Natural killer cell treated with Interleukin-12 subunit alpha and Interleukin-12 subunit beta and Interleukin-15 and Interleukin-18, amount 100 ng/mL, for 72 hours (primary cell): ENCODE results near the gene ALOX12B. TPM values are rescaled to one million over a fixed set of nuclear protein-coding genes. Genes with fewer than 3 reads are reported as not detected.
"Not testable (repeated sequence)": the region's sequence is repeated elsewhere in the genome, so short reads cannot be mapped to it uniquely, and the experiment has no call there.

Source experiments
- ATAC-seq, 2 donors: fragments of 150-1000 bp; cut with Tn5 transposase in 1 of 2; sonication (Bioruptor Pico), chemical (Tn5 transposase) in 1 of 2; 2 replicates each; pipeline ENCODE4 v1.10.0; 2021
- DNase-seq: peaks from one replicate; pipeline ENCODE4 v3.0.0; 2022; ENCODE audit warnings: low spot score
- H3K27ac Mint-ChIP-seq, 2 donors: 1 replicate in 1 of 2; 2 replicates in 1 of 2; pipeline ENCODE4 v1.8.0; 2022; ENCODE audit warnings: mixed read lengths in 2 of 2, mild to moderate bottlenecking in 1 of 2, moderate library complexity in 1 of 2
- H3K27me3 Mint-ChIP-seq, 2 donors: 1 replicate in 1 of 2; 2 replicates in 1 of 2; pipeline ENCODE4 v1.8.0; 2022; ENCODE audit warnings: mixed read lengths in 2 of 2
- H3K36me3 Mint-ChIP-seq: one replicate; pipeline ENCODE4 v1.8.0; 2022; ENCODE audit warnings: mixed read lengths
- H3K4me1 Mint-ChIP-seq, 2 donors: 1 replicate in 1 of 2; 2 replicates in 1 of 2; pipeline ENCODE4 v1.8.0; 2022; ENCODE audit warnings: low read depth in 2 of 2, mixed read lengths in 2 of 2, mild to moderate bottlenecking in 1 of 2
- H3K4me3 Mint-ChIP-seq: one replicate; pipeline ENCODE4 v1.8.0; 2022; ENCODE audit warnings: mixed read lengths
- H3K9me3 Mint-ChIP-seq: 2 replicates; pipeline ENCODE4 v1.8.0; 2022; ENCODE audit warnings: mixed read lengths
- total RNA-seq, 2 donors: library from RNA; stranded (reverse); gene quantifications; one replicate each; pipeline ENCODE4 v1.2.3, GENCODE V29; 2022

ALOX12B gene
- total RNA-seq, 2 donors from 2014 or later, result 0.62 TPM; not detected in 1

DNA sequence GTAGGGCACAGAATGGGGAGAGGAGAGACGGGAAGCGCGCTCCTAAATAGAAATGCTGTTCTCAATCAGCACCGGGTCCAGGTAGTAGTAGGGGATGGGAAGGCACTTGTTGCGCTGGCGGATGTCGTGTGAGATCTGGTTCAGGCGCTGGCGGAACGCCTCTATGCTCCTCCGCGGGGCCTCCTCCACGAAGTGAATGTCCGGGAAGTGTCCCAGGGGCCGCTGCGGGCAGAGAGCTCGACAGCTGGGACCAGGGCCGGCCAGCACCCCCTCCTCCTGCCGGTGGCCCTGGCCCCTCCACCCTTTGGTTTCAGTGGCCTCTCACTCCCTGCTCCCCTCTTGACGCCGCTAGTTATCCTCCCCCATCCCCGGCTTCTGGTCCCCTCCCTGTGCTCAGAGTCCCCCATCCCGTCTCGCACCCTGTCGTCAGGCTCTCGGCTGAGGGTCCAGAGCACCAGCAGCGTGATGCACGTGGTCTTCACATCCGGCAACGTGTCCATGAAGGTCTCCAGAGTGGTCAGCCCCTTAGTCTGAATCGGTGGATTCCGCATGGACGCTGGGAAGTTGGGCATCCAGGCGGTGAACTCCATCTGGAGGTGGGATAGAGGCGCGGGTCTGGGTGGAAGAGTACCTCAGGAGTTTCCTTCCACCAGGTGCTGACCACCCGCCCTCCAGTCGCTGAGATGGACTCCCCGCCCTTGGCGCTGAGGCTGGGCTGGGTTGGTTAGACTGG lies 14.6 kb downstream of the ALOX12B start:
- DNase-seq (no peak), ATAC-seq (no peak)
- Mint-ChIP-seq H3K36me3 (no peaks in the 10 kb centered on the region), H3K9me3 (no peaks in the 10 kb centered on the region), H3K4me3 (peak overlapping the region; percentile 58), H3K27ac (peak overlapping the region; percentile 18 to 61), H3K27me3 (peaks cover 30 to 37% of the 10 kb centered on the region in 2 donors), H3K4me1 (peaks cover 24 to 27% of the 10 kb centered on the region in 2 donors)

GRCh38 chr17:8072341-8072728 lies 15.2 kb downstream of the ALOX12B start:
- no peaks in the 10 kb centered on the region for H3K36me3 Mint-ChIP-seq
- DNase-seq (no peak), ATAC-seq (no peak)
- peak overlapping the region in 1 of 2 donors; percentile 18 for H3K27ac Mint-ChIP-seq
- H3K9me3 Mint-ChIP-seq, result no peaks in the 10 kb centered on the region
- peaks cover 24 to 27% of the 10 kb centered on the region in 2 donors for H3K4me1 Mint-ChIP-seq
- peaks cover 27 to 37% of the 10 kb centered on the region in 2 donors for H3K27me3 Mint-ChIP-seq
- peak overlapping the region; percentile 58 for H3K4me3 Mint-ChIP-seq

GRCh38 chr17:8071496-8071895 lies 16.0 kb downstream of the ALOX12B start:
- Mint-ChIP-seq H3K27me3 (peaks cover 27 to 37% of the 10 kb centered on the region in 2 donors), H3K9me3 (no peaks in the 10 kb centered on the region), H3K4me3 (no peak overlapping the region), H3K36me3 (no peaks in the 10 kb centered on the region), H3K4me1 (peaks cover 24 to 27% of the 10 kb centered on the region in 2 donors), H3K27ac (no peak overlapping the region)
- ATAC-seq (no peak), DNase-seq (no peak)

DNA sequence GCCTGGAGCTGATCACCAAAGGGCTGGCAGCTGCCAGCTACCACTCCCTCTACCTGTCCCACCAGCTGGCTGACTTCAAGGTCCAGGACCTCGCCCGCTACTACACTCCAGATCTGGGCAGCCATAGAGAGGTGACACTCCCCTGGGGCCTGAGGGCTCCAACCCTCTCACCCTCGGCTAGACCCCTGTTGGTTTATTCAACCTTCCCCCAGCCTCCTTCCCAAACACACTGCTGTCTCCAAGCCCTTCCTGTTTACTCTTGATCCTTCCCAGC lies 18.0 kb downstream of the ALOX12B start:
- no peak overlapping the region for H3K4me3 Mint-ChIP-seq
- peaks cover 20 to 29% of the 10 kb centered on the region in 2 donors for H3K27me3 Mint-ChIP-seq
- H3K4me1 Mint-ChIP-seq, result peaks cover 18 to 23% of the 10 kb centered on the region in 2 donors
- no peaks in the 10 kb centered on the region for H3K9me3 Mint-ChIP-seq
- ATAC-seq, result no peak
- H3K27ac Mint-ChIP-seq, result no peak overlapping the region
- H3K36me3 Mint-ChIP-seq, result no peaks in the 10 kb centered on the region
- no peak for DNase-seq

- peak overlapping the region; percentile 38 for H3K4me3 Mint-ChIP-seq
- H3K27ac Mint-ChIP-seq, result peak overlapping the region in 1 of 2 donors; percentile 33
- H3K36me3 Mint-ChIP-seq, result no peaks in the 10 kb centered on the region
- H3K27me3 Mint-ChIP-seq, result peaks cover 17 to 23% of the 10 kb centered on the region in 2 donors
- ATAC-seq (peak in 1 of 2 donors; percentile 61), DNase-seq (no peak)
- H3K9me3 Mint-ChIP-seq, result no peaks in the 10 kb centered on the region
- peaks cover 14 to 17% of the 10 kb centered on the region in 2 donors for H3K4me1 Mint-ChIP-seq
Observed at GRCh38 chr17:8068736-8069586, 18.6 kb downstream of the ALOX12B start.

GRCh38 chr17:8067806-8068205 lies 19.7 kb downstream of the ALOX12B start:
- Mint-ChIP-seq H3K36me3 (no peaks in the 10 kb centered on the region), H3K27ac (no peak overlapping the region), H3K9me3 (no peaks in the 10 kb centered on the region), H3K4me1 (peaks cover 5 to 10% of the 10 kb centered on the region in 2 donors), H3K27me3 (peaks cover 18 to 22% of the 10 kb centered on the region in 2 donors), H3K4me3 (no peak overlapping the region)
- ATAC-seq, result no peak
- no peak for DNase-seq

DNA sequence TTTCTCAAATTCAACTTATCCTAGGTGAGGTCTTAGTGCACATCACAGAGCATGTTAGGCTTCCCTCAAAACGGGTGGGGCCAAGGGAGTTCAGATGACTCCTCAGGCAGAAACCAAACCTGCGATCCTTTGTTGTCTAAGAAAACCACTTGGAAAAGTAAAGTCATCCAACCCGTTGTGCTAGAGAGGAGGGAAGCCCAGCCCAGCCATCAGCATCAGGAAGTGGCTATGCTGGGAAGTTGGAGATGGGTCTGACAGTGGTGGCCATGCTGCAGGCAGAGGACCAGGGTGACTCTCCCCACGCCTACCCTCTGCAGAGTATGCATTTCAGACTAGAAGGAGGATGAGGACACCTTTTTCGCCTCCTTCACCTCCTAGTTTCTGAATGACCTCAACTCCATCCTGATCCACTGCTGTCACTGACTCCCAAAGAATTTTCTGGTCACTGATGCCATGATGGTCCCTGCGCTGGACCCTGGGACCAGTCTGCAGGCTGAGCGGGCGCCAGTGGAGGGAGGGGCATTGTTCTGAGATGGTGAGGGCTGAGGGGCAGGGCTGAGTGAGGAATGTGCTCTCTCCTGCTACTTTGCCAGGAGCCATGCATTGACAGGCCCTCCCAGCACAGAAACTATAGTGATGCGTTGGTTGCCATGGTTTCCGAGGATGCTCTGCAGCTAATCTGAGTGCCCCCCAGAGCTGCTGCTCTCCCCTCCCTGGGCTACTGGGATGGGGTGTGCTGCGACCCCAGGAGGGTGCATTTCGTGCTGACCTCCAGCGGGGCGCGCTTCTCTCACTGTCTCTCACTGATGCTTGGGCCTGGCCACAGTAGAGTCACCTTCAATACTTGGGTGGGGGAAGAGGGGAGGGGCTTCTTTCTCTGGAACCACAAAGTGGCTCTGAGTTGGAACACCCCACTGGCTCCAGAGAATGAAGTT lies 20.4 kb downstream of the ALOX12B start:
- no peak for DNase-seq
- Mint-ChIP-seq H3K36me3 (no peaks in the 10 kb centered on the region), H3K27me3 (peaks cover 20 to 22% of the 10 kb centered on the region in 2 donors), H3K27ac (no peak overlapping the region), H3K4me1 (peaks cover 0 to 5% of the 10 kb centered on the region in 2 donors), H3K4me3 (no peak overlapping the region), H3K9me3 (no peaks in the 10 kb centered on the region)
- no peak for ATAC-seq

GRCh38 chr17:8064561-8065019 lies 22.9 kb downstream of the ALOX12B start:
- no peaks in the 10 kb centered on the region for H3K36me3 Mint-ChIP-seq
- peaks cover 0 to 5% of the 10 kb centered on the region in 2 donors for H3K4me1 Mint-ChIP-seq
- DNase-seq, result no peak
- no peaks in the 10 kb centered on the region for H3K9me3 Mint-ChIP-seq
- H3K27ac Mint-ChIP-seq, result no peak overlapping the region
- H3K4me3 Mint-ChIP-seq, result no peak overlapping the region
- no peak for ATAC-seq
- H3K27me3 Mint-ChIP-seq, result peaks cover 30 to 35% of the 10 kb centered on the region in 2 donors

GRCh38 chr17:8063761-8064534 lies 23.6 kb downstream of the ALOX12B start:
- H3K27ac Mint-ChIP-seq, result no peak overlapping the region
- no peak overlapping the region for H3K4me3 Mint-ChIP-seq
- H3K36me3 Mint-ChIP-seq, result no peaks in the 10 kb centered on the region
- H3K4me1 Mint-ChIP-seq, result peaks cover under 1 to 5% of the 10 kb centered on the region in 2 donors
- H3K9me3 Mint-ChIP-seq, result no peaks in the 10 kb centered on the region
- ATAC-seq, result no peak
- DNase-seq, result no peak
- H3K27me3 Mint-ChIP-seq, result peaks cover 36 to 38% of the 10 kb centered on the region in 2 donors

GRCh38 chr17:8062807-8063483 lies 24.6 kb downstream of the ALOX12B start:
- H3K4me3 Mint-ChIP-seq, result peak overlapping the region; percentile 3
- H3K9me3 Mint-ChIP-seq, result no peaks in the 10 kb centered on the region
- DNase-seq (peak; percentile 26), ATAC-seq (no peak)
- no peaks in the 10 kb centered on the region for H3K36me3 Mint-ChIP-seq
- H3K27me3 Mint-ChIP-seq, result peaks cover 37 to 42% of the 10 kb centered on the region in 2 donors
- H3K4me1 Mint-ChIP-seq, result peaks cover 4 to 5% of the 10 kb centered on the region in 2 donors
- no peak overlapping the region for H3K27ac Mint-ChIP-seq

DNA sequence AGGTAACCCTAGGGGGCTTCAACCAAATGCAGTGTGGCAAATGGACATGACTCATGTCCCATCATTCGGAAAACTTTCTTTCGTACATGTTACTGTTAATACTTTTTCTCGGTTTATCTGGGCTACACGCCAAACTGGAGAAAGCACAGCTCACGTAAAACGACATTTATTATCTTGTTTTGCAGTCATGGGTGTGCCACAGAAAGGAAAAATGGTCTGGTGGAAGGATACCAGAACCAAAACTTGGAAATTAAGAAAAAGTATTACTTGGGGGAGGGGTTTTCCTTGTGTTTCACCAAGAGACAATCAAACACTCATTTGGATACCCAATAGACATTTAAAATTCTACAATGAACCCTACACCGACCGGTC lies 25.1 kb downstream of the ALOX12B start:
- Mint-ChIP-seq H3K4me3 (peak overlapping the region; percentile 3), H3K9me3 (no peaks in the 10 kb centered on the region), H3K4me1 (peaks cover 8 to 9% of the 10 kb centered on the region in 2 donors), H3K27ac (no peak overlapping the region), H3K27me3 (peaks cover 37 to 42% of the 10 kb centered on the region in 2 donors), H3K36me3 (no peaks in the 10 kb centered on the region)
- ATAC-seq (no peak), DNase-seq (no peak)

- H3K36me3 Mint-ChIP-seq, H3K27ac Mint-ChIP-seq, ATAC-seq, H3K9me3 Mint-ChIP-seq, H3K4me3 Mint-ChIP-seq: not testable (repeated sequence)
- DNase-seq, result peak; percentile 13
- Mint-ChIP-seq H3K4me1 (peaks cover 13 to 15% of the 10 kb centered on the region in 2 donors), H3K27me3 (peaks cover 37 to 42% of the 10 kb centered on the region in 2 donors)
Observed at GRCh38 chr17:8061851-8062250, 25.7 kb downstream of the ALOX12B start.
